Measurements from ENCODE around the gene EIF2B2. TPM values are rescaled to one million over a fixed set of nuclear protein-coding genes. Genes with fewer than 3 reads are reported as not detected.

EIF2B2 gene
- total and polyA plus RNA-seq, 9 donors = 45.2 to 59.8 (median 53.3) TPM

Other genes starting within 250 kb of the EIF2B2 start
- 33.4 TPM for gene YLPM1, start 239.6 kb upstream of the EIF2B2 start, total RNA-seq
- 10 to 100 TPM; 38.1 to 63.9 (median 48.1) TPM for gene YLPM1, start 239.6 kb upstream of the EIF2B2 start, polyA plus RNA-seq (ENCODE audit: insufficient read depth in 1 of 8, insufficient read length in 8 of 8, low replicate concordance in 1 of 8)
- gene PROX2, start 126.8 kb upstream of the EIF2B2 start, total RNA-seq = not detected
- gene PROX2, start 126.8 kb upstream of the EIF2B2 start, polyA plus RNA-seq (ENCODE audit: insufficient read depth in 1 of 8, insufficient read length in 8 of 8, low replicate concordance in 1 of 8) = 1 to 10 TPM in 1 of 8 donors, under 1 TPM in 7; 0.06 to 1.1 (median 0.34) TPM
- 38.6 TPM for gene DLST, start 121.0 kb upstream of the EIF2B2 start, total RNA-seq
- 10 to 100 TPM; 61.9 to 76.2 (median 65.9) TPM for gene DLST, start 121.0 kb upstream of the EIF2B2 start, polyA plus RNA-seq (ENCODE audit: insufficient read depth in 1 of 8, insufficient read length in 8 of 8, low replicate concordance in 1 of 8)
- gene RPS6KL1, start 79.7 kb upstream of the EIF2B2 start, total RNA-seq = 6.1 TPM
- 10 to 100 TPM in 4 of 8 donors, 1 to 10 TPM in 4; 6.6 to 11.2 (median 8.8) TPM for gene RPS6KL1, start 79.7 kb upstream of the EIF2B2 start, polyA plus RNA-seq (ENCODE audit: insufficient read depth in 1 of 8, insufficient read length in 8 of 8, low replicate concordance in 1 of 8)
- gene PGF, start 47.3 kb upstream of the EIF2B2 start, total RNA-seq = 30.2 TPM
- 10 to 100 TPM; 27.0 to 47.0 (median 33.1) TPM for gene PGF, start 47.3 kb upstream of the EIF2B2 start, polyA plus RNA-seq (ENCODE audit: insufficient read depth in 1 of 8, insufficient read length in 8 of 8, low replicate concordance in 1 of 8)
- 40.9 TPM for gene MLH3, start 48.5 kb downstream of the EIF2B2 start, total RNA-seq
- gene MLH3, start 48.5 kb downstream of the EIF2B2 start, polyA plus RNA-seq (ENCODE audit: insufficient read depth in 1 of 8, insufficient read length in 8 of 8, low replicate concordance in 1 of 8) = 10 to 100 TPM; 18.4 to 24.1 (median 19.9) TPM
- 13.2 TPM for gene ACYP1, start 61.1 kb downstream of the EIF2B2 start, total RNA-seq
- 10 to 100 TPM; 13.0 to 24.6 (median 15.7) TPM for gene ACYP1, start 61.1 kb downstream of the EIF2B2 start, polyA plus RNA-seq (ENCODE audit: insufficient read depth in 1 of 8, insufficient read length in 8 of 8, low replicate concordance in 1 of 8)
- 0.53 TPM for gene ZC2HC1C, start 66.7 kb downstream of the EIF2B2 start, total RNA-seq
- gene ZC2HC1C, start 66.7 kb downstream of the EIF2B2 start, polyA plus RNA-seq (ENCODE audit: insufficient read depth in 1 of 8, insufficient read length in 8 of 8, low replicate concordance in 1 of 8) = 1 to 10 TPM in 6 of 8 donors, under 1 TPM in 2; 0.65 to 2.6 (median 1.5) TPM
- gene NEK9, start 124.1 kb downstream of the EIF2B2 start, total RNA-seq = 34.4 TPM
- gene NEK9, start 124.1 kb downstream of the EIF2B2 start, polyA plus RNA-seq (ENCODE audit: insufficient read depth in 1 of 8, insufficient read length in 8 of 8, low replicate concordance in 1 of 8) = 10 to 100 TPM; 70.5 to 99.7 (median 83.9) TPM
- 180 TPM for gene TMED10, start 173.7 kb downstream of the EIF2B2 start, total RNA-seq
- gene TMED10, start 173.7 kb downstream of the EIF2B2 start, polyA plus RNA-seq (ENCODE audit: insufficient read depth in 1 of 8, insufficient read length in 8 of 8, low replicate concordance in 1 of 8) = 100 to 1,000 TPM; 100 to 146 (median 122) TPM

Data from muscle of leg (tissue), 9 donors.